Epithelial cell of esophagus (primary cell): ENCODE results near the gene SUMF1.
A peak's percentile ranks its signal among the peaks of the same experiment; 100 is the strongest.

Experiments
- DNase-seq: peaks from one replicate; pipeline ENCODE4 v3.0.0; 2010; ENCODE audit warnings: low read depth
- H3K4me3 ChIP-seq: 2 replicates; pipeline ENCODE4 v1.5.1; 2011; ENCODE audit warnings: mild to moderate bottlenecking, low read length, control low read depth
- CTCF ChIP-seq: IDR thresholded peaks from 2 replicates; pipeline ENCODE4 v1.5.1; 2011; ENCODE audit warnings: low read depth, mild to moderate bottlenecking, low read length, control low read depth, inconsistent platforms; ENCODE audit not compliant: insufficient read depth; ENCODE audit errors: missing control alignments

Gene SUMF1

DNA sequence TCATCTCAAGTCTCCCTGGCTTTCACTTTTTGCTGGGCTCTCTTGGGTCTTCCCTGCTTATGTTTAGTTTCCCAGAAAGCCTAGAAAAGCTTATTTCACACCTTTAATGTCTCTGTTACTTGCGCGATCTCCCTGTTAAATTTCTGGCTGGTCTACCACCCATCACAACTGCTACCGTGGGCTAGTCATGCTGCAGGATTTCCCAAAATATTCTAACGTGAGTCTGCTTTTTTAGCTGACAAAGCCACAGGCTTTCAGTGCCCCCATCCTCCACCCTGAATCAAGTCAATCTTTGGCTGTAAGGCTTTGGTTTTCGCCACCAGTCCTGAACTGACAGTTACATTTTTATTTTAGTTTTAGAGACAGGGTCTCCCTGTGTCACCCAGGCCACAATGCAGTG lies 74.1 kb downstream of the SUMF1 start:
- TF ChIP-seq CTCF = no peak
- H3K4me3 ChIP-seq = no peak overlapping the region
- no peak for DNase-seq

DNA sequence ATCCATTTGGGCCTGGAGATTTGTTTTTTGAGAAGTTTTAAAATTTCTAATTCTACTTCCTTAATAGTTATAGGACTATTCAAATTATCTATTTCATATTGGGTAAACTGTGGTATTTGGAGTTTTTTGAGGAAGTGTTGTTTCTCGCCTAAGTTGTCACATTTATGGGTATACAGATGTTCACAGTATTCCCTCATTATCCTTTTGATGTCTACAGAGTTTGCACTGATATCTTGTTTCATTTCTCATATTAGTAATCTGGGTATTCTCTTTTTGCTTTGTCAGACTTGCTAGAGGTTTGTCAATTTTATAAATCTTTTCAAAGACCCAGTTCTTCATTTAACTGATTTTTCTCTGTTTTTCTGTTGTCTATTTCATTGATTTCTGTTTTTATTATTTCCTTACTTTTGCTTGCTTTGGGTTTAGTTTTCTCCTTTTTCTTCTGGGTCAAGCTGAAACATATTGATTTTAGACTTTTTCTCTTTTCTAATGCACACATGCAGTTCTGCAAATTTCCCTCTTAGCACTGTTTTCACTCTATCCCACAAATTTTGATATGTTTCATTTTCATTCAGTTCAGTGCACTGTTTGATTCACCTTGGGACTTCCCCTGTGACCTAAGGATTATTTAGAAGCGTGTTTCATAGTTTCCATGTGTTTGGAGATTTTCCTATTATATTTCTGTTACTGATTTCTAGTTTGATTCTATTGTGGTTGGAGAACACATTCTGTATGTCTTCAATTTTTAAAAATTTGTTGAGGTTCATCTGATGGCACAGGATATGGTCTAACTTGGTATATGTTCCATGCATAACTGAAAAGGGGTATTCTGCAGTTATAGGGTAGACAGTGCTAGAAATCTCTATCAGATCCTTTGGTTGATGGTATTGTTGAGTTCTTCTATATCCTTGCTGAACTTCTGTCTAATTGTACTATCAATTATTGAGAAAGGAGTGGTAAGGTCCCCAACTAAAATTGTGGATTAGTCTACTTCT lies 79.6 kb downstream of the SUMF1 start:
- no peak for TF ChIP-seq CTCF
- no peak overlapping the region for H3K4me3 ChIP-seq
- DNase-seq = no peak

- no peak for DNase-seq
- no peak overlapping the region for H3K4me3 ChIP-seq
- no peak for TF ChIP-seq CTCF
These were observed 81.9 kb downstream of the SUMF1 start for GRCh38 chr3:4385201-4385600.

GRCh38 chr3:4380013-4380412 lies 87.1 kb downstream of the SUMF1 start:
- DNase-seq = no peak
- no peak for TF ChIP-seq CTCF
- H3K4me3 ChIP-seq = no peak overlapping the region

DNA sequence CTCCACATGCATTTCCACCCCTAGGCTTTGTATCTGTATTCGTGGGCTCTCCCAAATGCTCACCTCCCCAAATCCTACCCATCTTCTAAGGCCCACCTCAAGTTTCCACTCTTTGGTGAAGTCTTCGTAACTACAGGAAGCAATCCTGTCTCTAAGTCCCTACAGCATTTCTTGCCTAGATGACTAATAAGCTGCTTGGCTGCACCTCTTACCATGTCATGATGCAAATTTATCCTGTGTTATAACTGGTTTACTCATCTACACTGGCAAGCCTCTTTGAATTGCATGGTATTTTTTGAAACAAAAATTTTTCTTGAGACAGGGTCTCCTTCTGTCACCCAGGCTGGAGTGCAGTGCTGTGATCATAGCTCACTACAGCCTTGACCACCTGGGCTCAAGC lies 90.6 kb downstream of the SUMF1 start:
- no peak overlapping the region for H3K4me3 ChIP-seq
- no peak for TF ChIP-seq CTCF
- peak; percentile 68 for DNase-seq

GRCh38 chr3:4375911-4376310 lies 91.2 kb downstream of the SUMF1 start:
- TF ChIP-seq CTCF = no peak
- DNase-seq = no peak
- no peak overlapping the region for H3K4me3 ChIP-seq

- no peak for TF ChIP-seq CTCF
- no peak overlapping the region for H3K4me3 ChIP-seq
- DNase-seq = no peak
These were observed 93.4 kb downstream of the SUMF1 start for GRCh38 chr3:4373669-4374068.
